GDM1 (cell line): ENCODE data around the gene L3HYPDH.

ENCODE experiments used
- DNase-seq: peaks from one replicate; lab custom pipeline; 2025; lab: John Stamatoyannopoulos, UW

Gene L3HYPDH

DNA sequence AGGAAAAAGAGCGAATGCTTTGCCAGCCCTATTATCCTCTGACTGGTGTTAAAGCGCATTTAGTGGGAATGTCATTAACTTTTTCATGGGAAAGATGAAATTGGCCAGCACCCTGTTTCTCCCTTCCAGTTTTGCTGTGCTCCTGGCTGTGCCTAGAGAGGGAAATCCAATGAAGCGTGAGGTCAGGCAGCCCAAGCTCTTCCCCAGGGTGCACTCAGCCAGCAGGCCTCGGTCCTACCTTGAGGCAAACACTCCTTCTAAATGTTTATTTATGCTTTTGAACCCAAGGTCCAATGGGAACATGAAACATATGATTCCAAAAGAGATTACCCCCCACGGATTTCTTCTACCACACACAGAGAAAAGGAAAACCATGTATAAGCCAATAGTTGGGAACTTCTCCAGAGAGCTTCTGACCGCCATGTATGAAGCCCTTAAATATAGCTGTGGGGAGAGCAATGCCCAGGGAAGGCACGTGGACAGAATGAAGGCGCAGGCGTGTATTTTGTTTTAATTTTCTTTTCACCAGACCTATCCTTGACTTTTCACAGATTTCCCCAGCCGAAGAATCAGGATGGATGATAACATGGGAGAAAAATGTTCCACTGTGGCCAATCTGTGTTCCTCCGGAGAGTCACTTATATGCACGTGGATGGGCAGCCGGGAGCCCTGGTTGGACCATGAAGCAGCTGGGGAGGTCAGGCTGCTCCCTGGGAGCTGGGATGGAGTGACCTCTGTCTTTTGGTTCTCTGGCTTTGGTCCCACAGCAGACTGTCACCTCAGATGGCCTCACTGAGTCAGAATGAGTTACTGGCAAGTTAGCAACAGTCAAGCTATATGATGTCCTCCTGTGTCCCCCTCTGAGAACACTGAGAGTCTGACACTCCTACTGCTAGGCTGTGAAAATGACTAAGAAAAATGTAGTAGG is 56.3 kb downstream of the L3HYPDH start:
- DNase-seq: no peak

DNA sequence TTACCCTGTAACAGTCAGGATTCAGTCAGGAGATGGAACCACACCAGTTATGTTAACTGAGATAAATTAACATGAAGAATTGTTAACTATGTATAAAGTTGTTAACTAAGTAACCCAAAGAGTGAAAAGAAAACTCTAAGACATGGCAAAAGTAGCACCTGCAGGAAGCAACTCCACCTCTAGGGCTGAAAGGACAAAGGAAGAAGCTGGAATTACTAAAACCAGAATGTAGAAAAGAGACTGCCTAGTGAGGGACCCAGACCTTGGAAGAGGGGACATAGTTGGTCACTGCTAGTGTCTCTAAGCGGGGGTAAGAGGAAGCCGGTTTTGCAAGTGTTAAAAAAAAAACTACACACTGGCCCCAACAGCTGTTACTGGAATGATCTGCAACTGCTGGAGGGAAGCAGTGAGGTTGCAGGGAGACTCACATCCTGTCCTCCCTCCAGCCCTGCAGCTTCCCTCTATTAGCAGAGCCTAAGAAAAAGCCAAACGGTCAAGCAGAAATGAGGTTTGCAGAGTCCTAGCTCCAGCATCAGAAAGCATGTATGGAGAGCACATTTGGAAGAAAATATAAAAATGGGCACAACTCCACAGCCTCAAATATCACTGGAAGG is 58.8 kb downstream of the L3HYPDH start:
- no peak for DNase-seq

DNA sequence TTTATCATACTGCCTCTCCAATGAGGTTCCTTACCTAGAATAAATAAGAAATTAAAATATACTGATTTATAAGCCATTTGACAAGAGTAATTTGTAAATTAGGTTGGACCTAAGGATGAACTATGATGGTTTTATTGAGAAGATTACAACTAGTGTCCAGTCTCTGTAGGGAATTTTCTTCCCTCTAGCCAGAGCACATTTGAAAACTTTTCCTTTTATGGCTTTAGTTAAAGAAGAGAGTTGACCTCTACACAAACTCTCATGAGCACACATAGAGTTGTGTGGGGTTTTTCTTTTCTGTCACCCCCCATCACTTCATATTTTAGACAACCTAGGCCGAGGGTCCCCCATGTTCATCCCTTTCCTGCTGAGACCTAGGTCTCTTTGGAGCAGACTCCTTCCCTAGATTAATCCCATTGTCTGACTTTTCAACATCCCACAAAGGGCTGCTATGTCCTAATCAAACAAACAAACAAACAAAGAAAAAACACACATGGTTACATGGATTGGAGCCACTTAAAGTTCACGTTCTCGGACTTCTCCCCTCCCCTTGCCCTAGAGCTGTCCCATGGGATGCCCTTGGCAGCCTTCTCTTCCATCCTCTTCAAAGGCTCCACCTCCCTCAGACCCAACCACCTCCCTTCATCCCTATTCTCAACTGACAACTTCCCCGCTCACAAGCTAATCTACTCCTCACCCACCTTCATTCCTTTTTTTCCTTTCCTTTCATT is 59.7 kb downstream of the L3HYPDH start:
- DNase-seq: no peak
